LHCN-M2 (cell line): ENCODE measurements around the gene P4HA3. TPM values are rescaled to one million over a fixed set of nuclear protein-coding genes. Genes with fewer than 3 reads are reported as not detected.
"Not testable (repeated sequence)": the region's sequence is repeated elsewhere in the genome, so short reads cannot be mapped to it uniquely, and the experiment has no call there.

Source experiments
- DNase-seq: peaks from one replicate; pipeline ENCODE4 v3.0.0-alpha.2; 2012; ENCODE audit warnings: low read depth
- polyA plus RNA-seq: library from polyadenylated mRNA; unstranded; fragments of >200 nt; gene quantifications from one replicate; pipeline ENCODE4 v1.2.1, GENCODE V29; 2012; ENCODE audit warnings: missing spikeins
- total RNA-seq: library from RNA; depleted of rRNA; stranded (reverse); fragments of >200 nt; gene quantifications from 2 replicates; pipeline ENCODE4 v1.2.3, GENCODE V29; 2014; rRNA removed

Gene P4HA3
- 3.1 TPM in 2 replicates for total RNA-seq
- 1.4 TPM for polyA plus RNA-seq

- no peak for DNase-seq
These were observed at the start of gene P4HA3 for GRCh38 chr11:74311352-74311926. Gene P4HA3 (minus strand): TSS chr11:74311640. CDS start chr11:74311611, 29 bp downstream.

GRCh38 chr11:74357449-74357848, 46.0 kb upstream of the P4HA3 start:
- DNase-seq, result no peak

- no peak for DNase-seq
These were observed 44.2 kb upstream of the P4HA3 start for GRCh38 chr11:74355626-74356025.

GRCh38 chr11:74354036-74354435, 42.6 kb upstream of the P4HA3 start:
- no peak for DNase-seq

- peak; percentile 51 for DNase-seq
These were observed 35.9 kb upstream of the P4HA3 start for GRCh38 chr11:74347381-74347780.

GRCh38 chr11:74345420-74345819, 34.0 kb upstream of the P4HA3 start:
- DNase-seq, result no peak

- DNase-seq, result no peak
These were observed 30.5 kb upstream of the P4HA3 start for GRCh38 chr11:74341921-74342320.

- DNase-seq, result no peak
These were observed 28.2 kb upstream of the P4HA3 start for GRCh38 chr11:74339619-74340018.

- no peak for DNase-seq
These were observed 27.5 kb upstream of the P4HA3 start for GRCh38 chr11:74338963-74339362.

GRCh38 chr11:74333193-74333592, 21.8 kb upstream of the P4HA3 start:
- no peak for DNase-seq

- DNase-seq, result no peak
These were observed 20.9 kb upstream of the P4HA3 start for GRCh38 chr11:74332291-74332690.

- DNase-seq, result not testable (repeated sequence)
These were observed 19.6 kb upstream of the P4HA3 start for GRCh38 chr11:74331000-74331399.

- peak; percentile 76 for DNase-seq
These were observed 18.8 kb upstream of the P4HA3 start for GRCh38 chr11:74330075-74330858.

GRCh38 chr11:74327076-74327475, 15.6 kb upstream of the P4HA3 start:
- DNase-seq, result no peak

GRCh38 chr11:74326665-74327064, 15.2 kb upstream of the P4HA3 start:
- DNase-seq, result no peak

- DNase-seq, result peak; percentile 82
These were observed 14.5 kb upstream of the P4HA3 start for GRCh38 chr11:74325649-74326645.

GRCh38 chr11:74322667-74323066, 11.2 kb upstream of the P4HA3 start:
- DNase-seq, result no peak

- peak; percentile 60 for DNase-seq
These were observed 10.2 kb upstream of the P4HA3 start for GRCh38 chr11:74321487-74322188.

- no peak for DNase-seq
These were observed 9.1 kb upstream of the P4HA3 start for GRCh38 chr11:74320538-74320937.

GRCh38 chr11:74319139-74319816, 7.8 kb upstream of the P4HA3 start:
- peak; percentile 98 for DNase-seq
